ENCODE data around the gene DLGAP1.
A peak's percentile ranks its signal among the peaks of the same experiment; 100 is the strongest.

Gene DLGAP1

DNA sequence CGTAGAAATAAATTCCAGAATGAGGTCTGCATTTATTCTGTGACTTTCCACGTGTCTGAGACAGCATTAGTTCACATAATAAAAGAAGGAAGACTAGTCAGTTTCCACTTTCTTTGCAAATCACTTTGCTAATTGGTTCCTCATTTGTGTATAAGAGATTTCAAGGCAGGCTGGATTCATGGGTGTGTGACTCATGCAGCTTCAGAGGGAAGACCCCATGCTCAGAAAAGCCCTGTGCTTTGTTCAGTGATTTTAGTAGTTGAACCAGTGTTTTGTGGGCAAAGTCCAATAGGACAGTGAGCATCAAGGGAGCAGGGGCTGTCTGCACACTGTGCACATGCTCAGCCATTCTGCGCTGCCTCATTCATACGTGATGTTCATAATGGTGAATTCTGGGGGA lies 297.8 kb downstream of the DLGAP1 start:
- DNase-seq, result no peak

DNA sequence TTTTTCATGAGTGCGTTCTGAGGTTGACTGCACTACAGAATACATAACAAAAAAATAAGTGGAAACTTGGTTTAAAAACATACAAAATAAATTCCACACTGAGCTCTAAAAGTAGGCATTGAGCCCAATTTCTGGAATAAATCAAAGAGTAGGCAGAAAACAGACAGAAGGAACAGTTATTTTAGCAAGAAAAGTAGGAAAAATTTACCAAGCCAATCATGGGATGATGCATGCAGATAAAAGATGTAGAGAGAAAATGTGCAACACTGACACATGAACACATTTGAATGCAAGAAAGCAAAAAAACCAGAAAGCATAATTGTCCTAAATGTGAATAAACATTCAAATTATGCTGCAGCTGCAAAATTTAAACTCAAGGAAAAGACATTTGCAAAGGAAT lies 308.3 kb downstream of the DLGAP1 start:
- no peak for DNase-seq

- DNase-seq, result no peak
These were observed 310.9 kb downstream of the DLGAP1 start for GRCh38 chr18:4144201-4144600.

GRCh38 chr18:4143585-4143984 lies 311.5 kb downstream of the DLGAP1 start:
- no peak for DNase-seq

GRCh38 chr18:4142876-4143275 lies 312.2 kb downstream of the DLGAP1 start:
- DNase-seq, result no peak

- no peak for DNase-seq
These were observed 320.4 kb downstream of the DLGAP1 start for GRCh38 chr18:4134700-4135099.

GRCh38 chr18:4130734-4131719 lies 324.1 kb downstream of the DLGAP1 start:
- DNase-seq, result no peak

DNA sequence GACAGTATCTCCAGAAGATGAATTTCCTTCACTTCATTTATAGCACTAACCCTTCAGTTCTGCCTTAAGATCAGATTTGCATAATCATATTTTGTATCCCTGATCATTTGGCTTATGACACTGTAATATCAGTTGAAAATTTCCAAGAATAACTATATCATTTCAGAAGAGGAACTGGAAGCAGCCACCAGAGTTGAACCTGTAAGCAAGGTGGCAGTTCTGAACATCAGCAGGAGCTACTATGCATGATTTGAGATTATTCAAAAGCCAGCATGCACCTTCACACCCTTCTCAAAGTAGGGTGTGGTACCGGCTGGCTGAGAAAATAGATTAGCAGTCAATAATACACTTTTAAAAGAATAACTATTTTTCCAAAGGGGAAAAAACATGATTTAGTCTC lies 328.2 kb downstream of the DLGAP1 start:
- DNase-seq, result no peak

GRCh38 chr18:4125627-4126230 lies 329.4 kb downstream of the DLGAP1 start:
- no peak for DNase-seq

- DNase-seq, result peak; percentile 12
These were observed 329.9 kb downstream of the DLGAP1 start for GRCh38 chr18:4125224-4125623.

GRCh38 chr18:4119813-4120212 lies 335.3 kb downstream of the DLGAP1 start:
- no peak for DNase-seq

DNA sequence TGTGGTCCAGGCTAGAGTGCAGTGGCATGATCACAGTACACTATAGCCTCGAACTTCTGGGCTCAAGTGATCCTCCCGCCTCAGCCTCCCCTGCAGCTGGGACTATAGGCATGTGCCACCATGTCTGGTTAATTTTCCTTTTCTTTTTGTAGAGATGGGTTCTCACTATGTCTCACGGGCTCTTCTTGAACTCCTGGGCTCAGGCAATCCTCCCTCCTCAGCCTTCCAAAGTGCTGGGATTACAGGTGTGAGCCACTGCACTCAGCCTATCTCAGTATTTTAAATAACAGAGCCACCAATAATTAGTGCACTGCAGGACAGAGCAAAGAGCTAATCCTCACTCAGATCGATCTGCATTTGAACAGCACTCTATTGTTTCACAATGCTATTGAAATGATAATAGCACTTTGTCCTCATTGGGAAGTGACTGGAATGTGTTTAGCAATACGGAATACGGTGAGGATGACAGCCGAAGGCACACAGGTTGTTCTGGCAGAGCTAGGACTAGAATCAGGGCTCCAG lies 335.9 kb downstream of the DLGAP1 start:
- no peak for DNase-seq

- DNase-seq, result no peak
These were observed 347.1 kb downstream of the DLGAP1 start for GRCh38 chr18:4108016-4108415.

GRCh38 chr18:4107049-4107467 lies 348.0 kb downstream of the DLGAP1 start:
- DNase-seq, result no peak

DNA sequence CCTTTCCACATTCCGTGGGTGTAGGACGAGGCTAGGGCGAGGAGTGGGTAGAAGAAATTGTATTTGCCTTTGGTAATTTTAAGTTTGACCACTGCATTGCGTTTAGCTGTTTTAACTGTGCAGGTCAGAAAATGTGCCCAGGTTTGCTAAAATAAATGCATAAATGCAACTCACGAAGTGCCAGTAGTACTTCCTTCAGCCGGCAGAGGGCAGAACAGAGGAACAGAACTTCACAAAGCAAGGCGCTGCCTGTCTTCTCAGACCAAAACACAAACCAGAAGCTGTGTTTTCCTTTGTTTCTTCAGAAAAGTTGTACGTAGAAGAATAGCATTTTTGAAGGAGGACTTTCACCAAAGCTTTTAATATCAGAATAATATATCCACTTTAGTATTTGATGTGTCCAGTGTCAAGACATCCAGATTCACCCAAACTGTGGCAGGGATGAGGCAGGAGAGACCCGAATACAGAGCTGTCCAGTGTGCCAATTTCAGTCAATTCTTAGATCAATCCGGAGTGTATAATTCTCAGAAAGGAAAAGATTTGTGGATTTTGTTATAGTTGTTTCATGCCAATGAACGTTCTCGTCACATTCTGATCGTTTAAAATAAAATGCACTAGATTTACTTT lies 348.6 kb downstream of the DLGAP1 start:
- DNase-seq, result peak; percentile 47

DNA sequence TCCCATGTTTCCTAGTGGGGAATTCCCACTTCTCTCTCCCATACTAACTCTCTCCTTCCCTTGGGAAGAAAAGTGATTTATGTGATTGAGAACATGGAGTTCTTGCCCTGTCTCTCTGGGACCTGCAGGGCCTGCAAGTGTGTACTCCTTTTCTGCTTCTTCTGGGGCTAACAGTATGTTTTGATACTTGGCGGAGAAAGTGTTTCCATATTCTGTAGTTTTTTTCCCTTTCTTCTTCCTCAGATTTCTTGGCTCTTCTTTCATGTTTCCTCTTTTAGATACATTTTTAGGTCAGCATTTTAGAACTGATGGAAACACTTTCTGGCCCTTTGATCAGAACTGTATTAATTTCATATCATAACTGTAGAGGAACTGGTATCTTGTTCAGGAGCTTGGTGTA lies 352.2 kb downstream of the DLGAP1 start:
- no peak for DNase-seq

DNA sequence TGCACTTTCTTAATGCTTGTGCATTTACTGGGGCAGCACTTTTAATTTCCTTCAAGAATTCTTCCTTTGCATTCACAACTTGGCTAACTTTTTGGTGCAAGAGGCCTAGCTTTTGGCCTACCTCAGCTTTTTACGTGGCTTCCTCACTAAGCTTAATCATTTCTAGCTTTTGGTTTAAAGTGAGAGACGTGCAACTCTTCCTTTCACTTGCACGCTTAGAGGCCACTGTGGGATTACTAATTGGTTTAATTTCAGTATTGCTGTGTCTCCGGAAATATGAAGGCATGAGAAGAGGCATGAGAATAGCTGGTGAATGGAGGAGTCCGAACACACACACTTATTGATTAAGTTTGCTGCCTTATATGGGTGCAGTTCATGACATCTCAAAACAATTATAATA lies 354.1 kb downstream of the DLGAP1 start:
- DNase-seq, result no peak

DNA sequence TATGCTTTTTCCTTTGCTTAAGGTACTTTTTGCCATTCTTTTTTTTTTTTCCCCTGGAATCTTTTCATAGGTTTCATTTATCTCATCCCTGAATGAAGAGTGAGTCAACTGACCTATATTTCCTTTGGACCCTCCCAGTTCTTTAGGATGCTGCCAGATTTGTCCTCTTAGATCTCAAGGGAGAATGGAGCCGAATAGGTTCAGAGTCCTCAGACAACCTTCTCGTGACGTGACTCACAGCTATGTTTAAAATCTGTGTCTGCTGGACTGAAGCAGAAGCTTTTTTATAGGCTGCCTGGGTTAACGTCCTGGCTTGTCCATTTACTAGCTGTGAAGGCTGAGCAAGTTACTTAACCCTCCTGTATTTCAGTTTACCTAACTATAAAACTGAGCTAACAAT lies 358.6 kb downstream of the DLGAP1 start:
- DNase-seq, result no peak

GRCh38 chr18:4093676-4094075 lies 361.4 kb downstream of the DLGAP1 start:
- no peak for DNase-seq

DNA sequence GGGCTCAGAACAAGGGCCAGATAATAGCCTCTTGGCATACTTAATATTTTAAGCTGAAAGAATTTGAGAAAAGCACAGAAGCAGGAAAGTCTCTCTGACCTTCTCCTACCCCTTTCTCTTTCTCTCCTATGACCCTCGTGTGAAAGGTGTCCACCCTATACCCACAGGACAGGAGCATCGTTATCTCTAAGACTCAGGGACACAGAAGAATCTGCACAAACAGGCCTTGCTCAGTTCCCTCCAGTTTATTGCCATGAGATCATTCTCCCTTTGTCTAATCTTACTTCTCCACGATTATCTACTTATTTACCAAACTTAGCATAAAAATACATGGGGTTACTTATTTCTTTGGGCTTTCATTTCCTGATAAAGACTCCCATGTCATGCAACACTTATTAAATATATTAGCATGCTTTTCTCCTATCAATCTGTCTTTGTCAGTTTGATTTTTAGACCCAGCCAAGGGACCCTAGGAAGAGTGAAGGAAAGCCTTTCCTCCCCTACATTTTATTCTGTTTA lies 370.7 kb downstream of the DLGAP1 start:
- no peak for DNase-seq

- DNase-seq, result no peak
These were observed 376.9 kb downstream of the DLGAP1 start for GRCh38 chr18:4078246-4078645.

DNA sequence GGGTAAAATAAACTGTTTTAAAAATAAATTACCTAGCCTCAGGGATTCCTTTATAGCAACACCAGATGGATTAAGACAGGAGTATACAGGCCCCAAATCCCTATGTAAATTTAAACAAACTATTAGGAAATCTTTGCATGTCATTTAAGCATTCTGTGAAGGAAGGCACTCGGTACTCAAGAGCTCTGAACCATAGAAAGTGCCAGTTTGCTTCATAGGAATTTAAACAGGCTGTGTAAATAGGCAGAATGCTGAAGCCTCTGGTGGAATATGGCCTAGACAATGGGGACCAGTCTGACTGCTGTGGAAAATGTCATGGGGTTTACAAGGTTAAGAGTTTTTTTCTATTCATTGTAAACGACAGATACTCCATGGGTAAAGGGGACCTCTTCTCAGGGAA lies 377.4 kb downstream of the DLGAP1 start:
- DNase-seq, result no peak

DNA sequence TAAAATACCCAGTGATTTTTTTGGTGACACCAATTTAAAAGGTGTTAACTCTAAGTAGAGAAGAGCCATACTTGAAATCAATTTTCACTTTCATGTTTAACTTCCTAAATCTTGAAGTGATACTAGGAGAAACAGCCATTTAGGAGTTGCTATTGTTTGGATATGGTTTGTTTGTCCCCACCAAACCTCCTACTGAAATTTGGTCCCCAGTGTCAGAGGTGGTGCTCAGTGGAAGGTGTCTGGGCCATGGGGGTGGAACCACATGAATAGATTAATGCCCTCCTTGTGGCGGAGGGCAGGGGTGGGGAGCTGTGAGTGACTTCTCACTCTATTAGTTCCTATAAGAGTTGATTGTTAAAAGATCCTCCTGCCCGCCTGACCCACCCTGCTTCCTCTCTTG lies 377.9 kb downstream of the DLGAP1 start:
- no peak for DNase-seq

All from right kidney (tissue), 1 donor.